Spleen (tissue), 7 donors: ENCODE measurements around the gene ANXA7.

Experiments
- POLR2A ChIP-seq, 3 donors: fragments of 450-650 bp; IDR thresholded peaks; one replicate each; pipeline ENCODE4 v1.5.1; 2017; ENCODE audit warnings: antibody characterized with exemption in 3 of 3, mild to moderate bottlenecking in 1 of 3
- TF ChIP-seq, protein P1 (sequence below), 11 experiments: fragments of 200-600 bp in 7 of 11; fragments of 450-650 bp in 4 of 11; sonication (generic) in 4 of 11; IDR thresholded peaks in 8 of 11; conservative IDR thresholded peaks in 3 of 11; 1 replicate in 7 of 11; 2 replicates in 4 of 11; pipeline versions ENCODE4 v1.4.0 to v1.8.0; 2016 to 2021; ENCODE audit warnings: antibody characterized with exemption in 11 of 11, inconsistent platforms in 4 of 11, mild to moderate bottlenecking in 1 of 11
- donor health status: DM: no; HTN: no; CAD: no; lungs with moderate emphysema.
- donor health status: DM: no; HTN: no; CAD: no.
- donor health status: DM: no; HTN: no; CAD: no.

- TF ChIP-seq, protein P1, sequence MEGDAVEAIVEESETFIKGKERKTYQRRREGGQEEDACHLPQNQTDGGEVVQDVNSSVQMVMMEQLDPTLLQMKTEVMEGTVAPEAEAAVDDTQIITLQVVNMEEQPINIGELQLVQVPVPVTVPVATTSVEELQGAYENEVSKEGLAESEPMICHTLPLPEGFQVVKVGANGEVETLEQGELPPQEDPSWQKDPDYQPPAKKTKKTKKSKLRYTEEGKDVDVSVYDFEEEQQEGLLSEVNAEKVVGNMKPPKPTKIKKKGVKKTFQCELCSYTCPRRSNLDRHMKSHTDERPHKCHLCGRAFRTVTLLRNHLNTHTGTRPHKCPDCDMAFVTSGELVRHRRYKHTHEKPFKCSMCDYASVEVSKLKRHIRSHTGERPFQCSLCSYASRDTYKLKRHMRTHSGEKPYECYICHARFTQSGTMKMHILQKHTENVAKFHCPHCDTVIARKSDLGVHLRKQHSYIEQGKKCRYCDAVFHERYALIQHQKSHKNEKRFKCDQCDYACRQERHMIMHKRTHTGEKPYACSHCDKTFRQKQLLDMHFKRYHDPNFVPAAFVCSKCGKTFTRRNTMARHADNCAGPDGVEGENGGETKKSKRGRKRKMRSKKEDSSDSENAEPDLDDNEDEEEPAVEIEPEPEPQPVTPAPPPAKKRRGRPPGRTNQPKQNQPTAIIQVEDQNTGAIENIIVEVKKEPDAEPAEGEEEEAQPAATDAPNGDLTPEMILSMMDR (IDR thresholded peaks at IDR 0.05 in 8 of 11, conservative IDR thresholded peaks at IDR 0.05 in 3 of 11) = no peak
- TF ChIP-seq POLR2A (IDR thresholded peaks at IDR 0.05) = no peak
These were observed 8.3 kb downstream of the ANXA7 start for GRCh38 chr10:73405556-73405955.
